GM10266 (cell line): Measurements from ENCODE around the gene FURIN.
"Not testable (repeated sequence)": the region's sequence is repeated elsewhere in the genome, so short reads cannot be mapped to it uniquely, and the experiment has no call there.

Experiments used
- DNase-seq: peaks from one replicate; pipeline ENCODE4 v3.0.0; 2012; ENCODE audit errors: extremely low spot score
- TF ChIP-seq, protein P1 (sequence below): IDR thresholded peaks from 2 replicates; pipeline ENCODE4 v1.5.1; 2012; ENCODE audit warnings: mild to moderate bottlenecking, low read depth; ENCODE audit not compliant: control insufficient read depth, insufficient read depth; ENCODE audit errors: missing control alignments

FURIN gene

DNA sequence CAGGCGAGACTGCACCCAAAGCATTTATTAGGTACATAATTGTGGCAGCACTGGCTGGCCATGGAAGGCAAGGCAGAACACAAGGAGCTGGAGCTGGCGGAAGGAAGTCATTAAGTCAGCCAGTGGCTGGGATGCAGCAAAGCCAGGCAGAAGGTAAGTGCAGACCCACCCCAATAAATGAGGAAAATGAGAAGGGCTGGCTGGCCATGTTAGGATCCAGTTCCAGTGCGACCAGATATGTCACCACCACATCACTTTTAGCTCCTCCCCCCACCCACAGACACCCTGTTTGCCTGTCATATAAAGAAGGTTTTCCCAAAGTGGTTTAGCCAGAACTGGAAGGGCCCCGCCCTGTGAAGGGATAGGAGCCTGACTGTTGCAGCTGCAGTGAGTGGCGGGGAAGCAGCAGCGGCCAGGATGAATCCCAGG lies at the start of gene FURIN:
Gene FURIN, plus strand, starts transcription at position 328 of the 429 bp plus-strand sequence. CDS start 7,153 bp downstream, outside the sequence.
- no peak for DNase-seq
- TF ChIP-seq, protein P1, sequence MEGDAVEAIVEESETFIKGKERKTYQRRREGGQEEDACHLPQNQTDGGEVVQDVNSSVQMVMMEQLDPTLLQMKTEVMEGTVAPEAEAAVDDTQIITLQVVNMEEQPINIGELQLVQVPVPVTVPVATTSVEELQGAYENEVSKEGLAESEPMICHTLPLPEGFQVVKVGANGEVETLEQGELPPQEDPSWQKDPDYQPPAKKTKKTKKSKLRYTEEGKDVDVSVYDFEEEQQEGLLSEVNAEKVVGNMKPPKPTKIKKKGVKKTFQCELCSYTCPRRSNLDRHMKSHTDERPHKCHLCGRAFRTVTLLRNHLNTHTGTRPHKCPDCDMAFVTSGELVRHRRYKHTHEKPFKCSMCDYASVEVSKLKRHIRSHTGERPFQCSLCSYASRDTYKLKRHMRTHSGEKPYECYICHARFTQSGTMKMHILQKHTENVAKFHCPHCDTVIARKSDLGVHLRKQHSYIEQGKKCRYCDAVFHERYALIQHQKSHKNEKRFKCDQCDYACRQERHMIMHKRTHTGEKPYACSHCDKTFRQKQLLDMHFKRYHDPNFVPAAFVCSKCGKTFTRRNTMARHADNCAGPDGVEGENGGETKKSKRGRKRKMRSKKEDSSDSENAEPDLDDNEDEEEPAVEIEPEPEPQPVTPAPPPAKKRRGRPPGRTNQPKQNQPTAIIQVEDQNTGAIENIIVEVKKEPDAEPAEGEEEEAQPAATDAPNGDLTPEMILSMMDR: no peak

DNA sequence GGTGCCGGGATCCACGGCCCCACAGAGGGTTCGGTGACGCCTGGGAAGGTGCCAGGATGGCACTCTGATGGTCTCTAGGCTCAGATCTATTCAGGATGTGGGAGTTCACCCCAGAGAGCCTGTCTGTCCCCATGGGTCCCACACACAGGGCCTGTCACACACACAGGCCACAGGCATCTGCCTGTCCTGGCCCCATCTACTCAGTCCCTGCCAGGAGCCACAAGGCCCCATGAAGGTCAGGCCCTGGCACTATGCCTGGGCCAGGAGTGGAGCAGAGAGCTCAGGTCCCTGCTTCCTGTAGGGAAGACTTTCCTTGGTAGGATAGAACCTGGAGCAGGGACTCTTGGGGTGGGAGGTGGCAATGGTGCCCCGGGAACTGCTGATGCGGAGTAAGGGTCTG lies 49.0 kb upstream of the FURIN start:
- TF ChIP-seq, protein P1: no peak
- DNase-seq: no peak

DNA sequence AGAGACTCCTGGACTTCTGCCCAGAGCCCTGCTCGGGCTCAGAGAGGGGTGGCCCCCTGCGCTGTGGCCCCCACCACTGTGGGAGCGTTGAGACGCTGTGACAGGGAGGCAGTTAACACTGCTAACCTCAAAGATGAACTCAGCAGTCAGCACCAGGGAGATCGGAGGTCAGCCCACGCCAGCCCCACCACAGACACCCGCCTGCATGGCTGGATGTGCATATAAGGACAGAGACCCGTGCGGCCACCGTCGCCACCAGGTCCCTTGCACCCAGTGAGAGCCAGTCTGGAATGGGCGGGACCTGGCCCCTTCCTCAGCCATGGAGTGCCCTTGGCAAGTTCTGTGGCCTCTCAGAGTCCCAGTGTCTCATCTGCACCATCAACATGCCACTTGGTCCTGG lies 48.5 kb upstream of the FURIN start:
- no peak for DNase-seq

DNA sequence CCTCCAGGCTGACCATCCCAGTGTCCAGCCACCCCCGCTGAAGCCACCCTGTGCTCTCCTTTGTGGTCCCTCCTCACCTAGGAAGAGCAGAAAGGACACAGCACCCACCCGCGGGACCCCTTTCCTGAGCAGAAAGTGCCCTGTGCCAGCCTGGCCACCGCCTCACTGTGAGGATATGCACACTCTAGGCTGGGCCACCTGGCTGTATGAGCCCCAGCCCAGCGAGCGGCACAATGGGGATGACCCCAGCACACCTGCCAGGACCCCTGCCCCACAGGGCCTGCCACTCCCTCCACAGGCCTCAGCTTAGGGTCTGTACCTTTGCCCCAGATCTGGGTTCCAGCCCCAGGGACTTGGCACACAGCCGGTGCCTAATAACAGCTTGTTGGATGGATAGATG lies 47.9 kb upstream of the FURIN start:
- no peak for DNase-seq
- TF ChIP-seq, protein P1: no peak

More for the DNA sequence above, 48.5 kb upstream of the FURIN start:
- TF ChIP-seq, protein P1: no peak

DNA sequence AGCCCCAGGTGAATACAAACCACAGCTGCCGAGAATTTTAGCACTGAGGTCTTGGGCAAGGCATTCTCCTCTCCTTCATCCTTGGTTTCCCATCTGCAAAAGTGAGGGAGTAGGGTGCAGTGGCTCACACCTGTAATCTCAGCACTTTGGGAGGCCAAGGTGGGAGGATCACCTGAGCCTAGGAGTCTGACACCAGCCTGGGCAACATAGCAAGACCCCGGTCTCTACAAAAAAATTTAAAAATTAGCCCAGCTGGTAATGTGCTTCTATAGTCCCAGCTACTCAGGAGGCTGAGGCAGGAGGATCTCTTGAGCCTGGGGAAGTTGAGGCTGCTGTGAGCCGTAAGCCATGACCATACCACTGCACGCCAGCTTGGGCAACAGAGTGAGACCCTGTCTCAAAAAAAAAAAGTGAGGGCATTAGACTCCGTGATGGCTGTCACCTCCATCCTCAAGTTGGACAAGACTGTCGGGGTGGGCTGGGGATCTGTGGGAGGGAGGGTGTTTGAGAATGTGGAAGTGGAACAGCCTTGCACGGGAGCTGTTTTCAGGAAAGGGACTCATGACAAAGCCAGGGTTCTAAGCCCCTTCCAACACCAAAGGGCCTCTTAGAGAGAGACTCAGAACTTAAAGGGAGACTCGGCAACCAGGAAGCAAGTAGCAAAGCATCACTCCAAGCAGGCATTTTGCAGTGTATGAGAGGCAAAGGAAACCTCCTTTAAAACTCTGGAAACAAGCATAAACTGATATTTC lies 46.0 kb upstream of the FURIN start:
- TF ChIP-seq, protein P1: no peak

GRCh38 chr15:90823455-90823974 lies 44.9 kb upstream of the FURIN start:
- no peak for DNase-seq
- TF ChIP-seq, protein P1: no peak

More for the DNA sequence above, 46.0 kb upstream of the FURIN start:
- DNase-seq: no peak

DNA sequence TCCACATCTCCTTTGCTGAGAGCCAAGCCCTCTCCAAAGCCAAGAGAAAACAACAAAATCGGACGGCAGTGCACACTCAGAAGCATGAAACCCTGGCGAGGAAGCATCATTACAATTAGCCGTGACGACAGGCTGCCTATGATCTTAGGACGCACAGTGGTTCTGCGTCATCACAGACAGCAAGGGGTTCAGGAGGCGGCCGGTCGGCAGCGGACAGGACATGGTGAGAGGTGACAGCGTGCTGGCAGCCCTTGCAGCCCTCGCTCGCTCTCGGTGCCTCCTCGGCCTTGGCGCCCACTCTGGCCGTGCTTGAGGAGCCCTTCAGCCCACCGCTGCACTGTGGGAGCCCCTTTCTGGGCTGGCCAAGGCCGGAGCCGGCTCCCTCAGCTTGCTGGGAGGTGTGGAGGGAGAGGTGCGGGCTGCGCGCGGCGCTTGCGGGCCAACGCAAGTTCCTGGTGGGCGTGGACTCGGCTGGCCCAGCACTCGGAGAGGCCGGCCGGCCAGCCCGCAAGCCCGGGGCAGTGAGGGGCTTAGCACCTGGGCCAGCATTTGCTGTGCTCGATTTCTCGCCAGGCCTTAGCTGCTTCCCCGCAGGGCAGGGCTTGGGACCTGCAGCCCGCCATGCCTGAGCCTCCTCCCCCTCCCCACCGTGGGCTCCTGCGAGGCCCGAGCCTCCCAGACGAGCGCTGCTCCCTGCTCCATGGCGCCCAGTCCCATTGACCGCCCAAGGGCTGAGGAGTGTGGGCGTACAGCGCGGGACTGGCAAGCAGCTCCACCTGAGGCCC lies 43.1 kb upstream of the FURIN start:
- not testable (repeated sequence) for DNase-seq

- DNase-seq: not testable (repeated sequence)
Measured at GRCh38 chr15:90826206-90826885, 42.0 kb upstream of the FURIN start.
